ENCODE results near the gene CCNG2. TPM values are rescaled to one million over a fixed set of nuclear protein-coding genes. Genes with fewer than 3 reads are reported as not detected.

The CCNG2 gene
- total and polyA plus RNA-seq, 10 of the 15 experiments (the other 5 are each of a cell fraction or from before 2014, with no cell fraction given): 1.9 to 70.6 (median 5.9) TPM

DNA sequence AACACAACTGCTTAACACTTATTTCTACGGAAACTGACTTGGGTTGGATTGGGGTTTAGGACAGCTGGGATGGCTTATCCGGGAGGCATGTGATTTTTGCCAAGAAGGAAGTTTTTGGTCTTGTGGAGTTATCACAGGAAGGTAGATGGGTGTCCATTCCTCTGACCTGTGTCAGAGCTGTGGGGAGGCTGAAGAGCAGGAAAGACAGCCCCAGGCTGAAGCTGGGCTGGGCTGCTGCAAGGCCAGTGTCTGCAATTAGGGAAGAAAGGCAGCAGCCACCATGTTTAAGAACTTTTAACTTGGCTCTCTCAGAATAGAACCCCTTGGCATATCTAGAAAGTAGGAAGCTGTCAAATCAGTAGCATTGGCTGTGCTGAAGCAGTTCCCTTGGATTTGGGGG, 42.3 kb downstream of the CCNG2 start:
- no peaks in the 10 kb centered on the region for H3K36me3 ChIP-seq (ENCODE audit: control insufficient read depth in 2 of 2, insufficient read depth in 2 of 2, low read length in 1 of 2)
- no peak overlapping the region for H3K9ac ChIP-seq (ENCODE audit: control insufficient read depth, insufficient read depth, low read length)
- H4K20me1 ChIP-seq (ENCODE audit: control insufficient read depth, insufficient read depth): no peaks in the 10 kb centered on the region
- RAD21 ChIA-PET (ENCODE audit: unreplicated experiment): interaction anchor here (0.8 to 9.4 kb wide), 5 partner anchors 45 to 103 kb away, joined by 3 to 229 read pairs (median 21); partner anchors contain the start of gene CCNG2
- TF ChIP-seq BACH1 (IDR thresholded peaks at IDR 0.05; ENCODE audit: borderline replicate concordance) (no peak), MEF2B (IDR thresholded peaks at IDR 0.05; ENCODE audit: partially characterized antibody, poor library complexity, severe bottlenecking) (no peak), SUPT20H (IDR thresholded peaks at IDR 0.05; ENCODE audit: borderline replicate concordance, control insufficient read depth, low read depth, low read length) (no peak), SREBF1 (IDR thresholded peaks at IDR 0.05; ENCODE audit: low read length) (no peak), WRNIP1 (IDR thresholded peaks at IDR 0.05; ENCODE audit: borderline replicate concordance, low read depth, low read length) (no peak), ZNF274 (IDR thresholded peaks at IDR 0.05; ENCODE audit: insufficient read depth, insufficient read length) (no peak), CBX3 (IDR thresholded peaks at IDR 0.05; ENCODE audit: borderline replicate concordance, low read depth) (no peak), CREM (IDR thresholded peaks at IDR 0.05; ENCODE audit: low read depth) (no peak), RAD21 (IDR thresholded peaks at IDR 0.05; ENCODE audit: insufficient read depth, low read depth, low read length) (no peak), SP1 (IDR thresholded peaks at IDR 0.05; ENCODE audit: low read depth, low read length) (no peak), MYC (IDR thresholded peaks at IDR 0.05; ENCODE audit: insufficient read depth, insufficient read length, insufficient replicate concordance, low read length, severe bottlenecking) (no peak), NR2C1 (IDR thresholded peaks at IDR 0.05) (no peak), IKZF1 (conservative IDR thresholded peaks at IDR 0.05) (no peak), JUND (IDR thresholded peaks at IDR 0.05; ENCODE audit: low read depth, low read length) (no peak), YBX1 (IDR thresholded peaks at IDR 0.05) (no peak), SPI1 (IDR thresholded peaks at IDR 0.05; ENCODE audit: borderline replicate concordance, insufficient read depth, low read depth, low read length) (no peak)
- TF ChIP-seq, protein P1, sequence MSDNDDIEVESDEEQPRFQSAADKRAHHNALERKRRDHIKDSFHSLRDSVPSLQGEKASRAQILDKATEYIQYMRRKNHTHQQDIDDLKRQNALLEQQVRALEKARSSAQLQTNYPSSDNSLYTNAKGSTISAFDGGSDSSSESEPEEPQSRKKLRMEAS (IDR thresholded peaks at IDR 0.05; ENCODE audit: low read depth, low read length): no peak
- TF ChIP-seq, protein P2, sequence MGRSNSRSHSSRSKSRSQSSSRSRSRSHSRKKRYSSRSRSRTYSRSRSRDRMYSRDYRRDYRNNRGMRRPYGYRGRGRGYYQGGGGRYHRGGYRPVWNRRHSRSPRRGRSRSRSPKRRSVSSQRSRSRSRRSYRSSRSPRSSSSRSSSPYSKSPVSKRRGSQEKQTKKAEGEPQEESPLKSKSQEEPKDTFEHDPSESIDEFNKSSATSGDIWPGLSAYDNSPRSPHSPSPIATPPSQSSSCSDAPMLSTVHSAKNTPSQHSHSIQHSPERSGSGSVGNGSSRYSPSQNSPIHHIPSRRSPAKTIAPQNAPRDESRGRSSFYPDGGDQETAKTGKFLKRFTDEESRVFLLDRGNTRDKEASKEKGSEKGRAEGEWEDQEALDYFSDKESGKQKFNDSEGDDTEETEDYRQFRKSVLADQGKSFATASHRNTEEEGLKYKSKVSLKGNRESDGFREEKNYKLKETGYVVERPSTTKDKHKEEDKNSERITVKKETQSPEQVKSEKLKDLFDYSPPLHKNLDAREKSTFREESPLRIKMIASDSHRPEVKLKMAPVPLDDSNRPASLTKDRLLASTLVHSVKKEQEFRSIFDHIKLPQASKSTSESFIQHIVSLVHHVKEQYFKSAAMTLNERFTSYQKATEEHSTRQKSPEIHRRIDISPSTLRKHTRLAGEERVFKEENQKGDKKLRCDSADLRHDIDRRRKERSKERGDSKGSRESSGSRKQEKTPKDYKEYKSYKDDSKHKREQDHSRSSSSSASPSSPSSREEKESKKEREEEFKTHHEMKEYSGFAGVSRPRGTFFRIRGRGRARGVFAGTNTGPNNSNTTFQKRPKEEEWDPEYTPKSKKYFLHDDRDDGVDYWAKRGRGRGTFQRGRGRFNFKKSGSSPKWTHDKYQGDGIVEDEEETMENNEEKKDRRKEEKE (IDR thresholded peaks at IDR 0.05): no peak
- TF ChIP-seq, protein P3, sequence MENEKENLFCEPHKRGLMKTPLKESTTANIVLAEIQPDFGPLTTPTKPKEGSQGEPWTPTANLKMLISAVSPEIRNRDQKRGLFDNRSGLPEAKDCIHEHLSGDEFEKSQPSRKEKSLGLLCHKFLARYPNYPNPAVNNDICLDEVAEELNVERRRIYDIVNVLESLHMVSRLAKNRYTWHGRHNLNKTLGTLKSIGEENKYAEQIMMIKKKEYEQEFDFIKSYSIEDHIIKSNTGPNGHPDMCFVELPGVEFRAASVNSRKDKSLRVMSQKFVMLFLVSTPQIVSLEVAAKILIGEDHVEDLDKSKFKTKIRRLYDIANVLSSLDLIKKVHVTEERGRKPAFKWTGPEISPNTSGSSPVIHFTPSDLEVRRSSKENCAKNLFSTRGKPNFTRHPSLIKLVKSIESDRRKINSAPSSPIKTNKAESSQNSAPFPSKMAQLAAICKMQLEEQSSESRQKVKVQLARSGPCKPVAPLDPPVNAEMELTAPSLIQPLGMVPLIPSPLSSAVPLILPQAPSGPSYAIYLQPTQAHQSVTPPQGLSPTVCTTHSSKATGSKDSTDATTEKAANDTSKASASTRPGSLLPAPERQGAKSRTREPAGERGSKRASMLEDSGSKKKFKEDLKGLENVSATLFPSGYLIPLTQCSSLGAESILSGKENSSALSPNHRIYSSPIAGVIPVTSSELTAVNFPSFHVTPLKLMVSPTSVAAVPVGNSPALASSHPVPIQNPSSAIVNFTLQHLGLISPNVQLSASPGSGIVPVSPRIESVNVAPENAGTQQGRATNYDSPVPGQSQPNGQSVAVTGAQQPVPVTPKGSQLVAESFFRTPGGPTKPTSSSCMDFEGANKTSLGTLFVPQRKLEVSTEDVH (IDR thresholded peaks at IDR 0.05; ENCODE audit: low read depth, partially characterized antibody): no peak
- no peaks in the 10 kb centered on the region for H3K27me3 ChIP-seq (replicated peaks in 1 of 2; ENCODE audit: control insufficient read depth in 2 of 2, insufficient read depth in 2 of 2, low read length in 1 of 2)
- FAIRE-seq (no peak), DNase-seq (ENCODE audit: low read depth, low spot score) (no peak), ATAC-seq (no peak)
- H3K4me3 ChIP-seq: no peak overlapping the region
- in situ Hi-C loops (cut with MboI): no loop called here
- POLR2A ChIA-PET: interaction anchor here (0.5 to 1.2 kb wide), 3 partner anchors 20 to 129 kb away, joined by 4 to 8 read pairs (median 5); no protein-coding TSS in a partner anchor
- no peak overlapping the region for H3K27ac ChIP-seq (ENCODE audit: control insufficient read depth, insufficient read depth)
- no TSS peak for BruUV-seq (replicated peaks)
- H3K79me2 ChIP-seq (ENCODE audit: control insufficient read depth, insufficient read depth, low read length): no peaks in the 10 kb centered on the region
- intact Hi-C loops (cut with micrococcal nuclease; ENCODE audit: unreplicated experiment): no loop called here
- H2AFZ ChIP-seq (ENCODE audit: control insufficient read depth, low read depth, low read length): no peak overlapping the region
- no peak overlapping the region for H3K4me2 ChIP-seq (ENCODE audit: control insufficient read depth, insufficient read depth)
- peaks cover 27% of the 10 kb centered on the region for H3K4me1 ChIP-seq (ENCODE audit: control insufficient read depth, insufficient read depth, low read length)
- H3K9me3 ChIP-seq (replicated peaks; ENCODE audit: control insufficient read depth, insufficient read depth, low read length): no peaks in the 10 kb centered on the region
- SMC1A ChIA-PET (ENCODE audit: uncharacterized antibody, unreplicated experiment): interaction anchor here (1.0 to 12.8 kb wide), 7 partner anchors 9 to 145 kb away, joined by 3 to 286 read pairs (median 7); partner anchors contain the start of gene CCNG2
- WGBS (ENCODE audit: insufficient coverage, insufficient replicate concordance, low lambda C conversion rate, missing lambda C conversion rate): 42% methylated on average over 2 of the region's 2 CpGs
- CTCF ChIA-PET: interaction anchor here (1.2 to 16.8 kb wide), 6 partner anchors 10 to 150 kb away, joined by 3 to 535 read pairs (median 28); no protein-coding TSS in a partner anchor

Measured in GM12878 (cell line).